Stimulated activated CD4-positive, alpha-beta T cell treated with anti-CD3 and anti-CD28 coated beads, Interleukin-12 subunit alpha, Interleukin-12 subunit beta, amount 100 ng/mL, for 48 hours (primary cell): ENCODE results near the gene TTLL6.
"Not testable (repeated sequence)": the region's sequence is repeated elsewhere in the genome, so short reads cannot be mapped to it uniquely, and the experiment has no call there.

Experiments
- DNase-seq, 3 donors: peaks; one replicate each; pipeline ENCODE4 v3.0.0-alpha.2; 2020; ENCODE audit warnings: low read depth in 2 of 3, low spot score in 1 of 3

The TTLL6 gene

GRCh38 chr17:48816774-48817590, at the start of gene TTLL6:
TSS of gene TTLL6 (minus strand) at chr17:48817229. CDS start at chr17:48817072, 157 bp downstream.
- peak; percentile 40 to 67 (median 48) for DNase-seq

GRCh38 chr17:48860456-48860855, 43.4 kb upstream of the TTLL6 start:
- no peak for DNase-seq

- no peak for DNase-seq
These were observed 43.0 kb upstream of the TTLL6 start for GRCh38 chr17:48860034-48860433.

GRCh38 chr17:48856122-48856821, 39.2 kb upstream of the TTLL6 start:
- no peak for DNase-seq

- DNase-seq, result no peak
These were observed 37.9 kb upstream of the TTLL6 start for GRCh38 chr17:48854774-48855476.

- DNase-seq, result no peak
These were observed 33.8 kb upstream of the TTLL6 start for GRCh38 chr17:48850792-48851323.

GRCh38 chr17:48843187-48843900, 26.3 kb upstream of the TTLL6 start:
- DNase-seq, result no peak

GRCh38 chr17:48842746-48843145, 25.7 kb upstream of the TTLL6 start:
- DNase-seq, result no peak

GRCh38 chr17:48841395-48841831, 24.4 kb upstream of the TTLL6 start:
- DNase-seq, result peak in 1 of 3 donors; percentile 29

GRCh38 chr17:48840441-48840840, 23.4 kb upstream of the TTLL6 start:
- no peak for DNase-seq

GRCh38 chr17:48837458-48837857, 20.4 kb upstream of the TTLL6 start:
- DNase-seq, result not testable (repeated sequence)

- no peak for DNase-seq
These were observed 18.9 kb upstream of the TTLL6 start for GRCh38 chr17:48835971-48836370.

GRCh38 chr17:48834973-48835372, 17.9 kb upstream of the TTLL6 start:
- no peak for DNase-seq

- DNase-seq, result no peak
These were observed 14.5 kb upstream of the TTLL6 start for GRCh38 chr17:48831549-48831883.

- DNase-seq, result peak; percentile 75 to 87 (median 83)
These were observed 14.0 kb upstream of the TTLL6 start, which contains the start of gene CALCOCO2 for GRCh38 chr17:48830840-48831548. TSS of gene CALCOCO2 (plus strand) at chr17:48831035. CDS start at chr17:48841708, 10,673 bp downstream.

- no peak for DNase-seq
These were observed 8.7 kb upstream of the TTLL6 start for GRCh38 chr17:48825446-48826381.

- not testable (repeated sequence) for DNase-seq
These were observed 3.9 kb upstream of the TTLL6 start for GRCh38 chr17:48820936-48821335.

GRCh38 chr17:48819466-48819865, 2.4 kb upstream of the TTLL6 start:
- DNase-seq, result no peak

GRCh38 chr17:48818361-48818841, 1.4 kb upstream of the TTLL6 start:
- no peak for DNase-seq
